Activated B cell treated with CpG ODN at 0.5 μM for 24 hours (primary cell): ENCODE measurements around the gene POC1B. TPM values are rescaled to one million over a fixed set of nuclear protein-coding genes. Genes with fewer than 3 reads are reported as not detected.

Experiments used
- ATAC-seq: fragments of 200-7000 bp; cut with Tn5 transposase; one replicate; pipeline ENCODE4 v1.10.0; 2021; ENCODE audit warnings: low read depth, mild to moderate bottlenecking, moderate library complexity
- CTCF ChIA-PET: fragments of 350-600 bp; sonication (Branson Sonifier 250); formaldehyde crosslinking; loops from one replicate; lab custom pipeline; 2021; ENCODE audit warnings: antibody characterized with exemption; lab: Charles Lee
- POLR2A ChIA-PET: fragments of 350-600 bp; sonication (Branson Sonifier 250); formaldehyde crosslinking; loops from one replicate; lab custom pipeline; 2021; ENCODE audit warnings: antibody characterized with exemption; lab: Charles Lee
- DNase-seq: peaks from one replicate; pipeline ENCODE4 v3.0.0; 2022
- H3K27ac Mint-ChIP-seq: one replicate; pipeline ENCODE4 v1.8.0; 2020; ENCODE audit warnings: mixed read lengths
- H3K27me3 Mint-ChIP-seq: one replicate; pipeline ENCODE4 v1.8.0; 2021; ENCODE audit warnings: mixed read lengths
- H3K36me3 Mint-ChIP-seq: one replicate; pipeline ENCODE4 v1.8.0; 2021; ENCODE audit warnings: low read depth, mixed read lengths
- H3K4me1 Mint-ChIP-seq: one replicate; pipeline ENCODE4 v1.8.0; 2021; ENCODE audit warnings: mixed read lengths
- H3K4me3 Mint-ChIP-seq: one replicate; pipeline ENCODE4 v1.8.0; 2020; ENCODE audit warnings: mild to moderate bottlenecking, mixed read lengths
- H3K9me3 Mint-ChIP-seq: one replicate; pipeline ENCODE4 v1.8.0; 2020; ENCODE audit warnings: mixed read lengths
- intact Hi-C: fragments of 100-400 bp; cut with micrococcal nuclease; formaldehyde crosslinking; loops from one replicate; pipeline ENCODE4 v1.15.1; 2024
- total RNA-seq: library from RNA; stranded (reverse); gene quantifications from 2 replicates; pipeline ENCODE4 v1.2.3, GENCODE V29; 2022
- TF ChIP-seq, protein P1 (sequence below): fragments of 200-600 bp; IDR thresholded peaks from one replicate; pipeline ENCODE4 v1.8.0; 2022; ENCODE audit warnings: antibody characterized with exemption, mild to moderate bottlenecking

The POC1B gene
- total RNA-seq, 1 donor from 2014 or later: 27.3 TPM

DNA sequence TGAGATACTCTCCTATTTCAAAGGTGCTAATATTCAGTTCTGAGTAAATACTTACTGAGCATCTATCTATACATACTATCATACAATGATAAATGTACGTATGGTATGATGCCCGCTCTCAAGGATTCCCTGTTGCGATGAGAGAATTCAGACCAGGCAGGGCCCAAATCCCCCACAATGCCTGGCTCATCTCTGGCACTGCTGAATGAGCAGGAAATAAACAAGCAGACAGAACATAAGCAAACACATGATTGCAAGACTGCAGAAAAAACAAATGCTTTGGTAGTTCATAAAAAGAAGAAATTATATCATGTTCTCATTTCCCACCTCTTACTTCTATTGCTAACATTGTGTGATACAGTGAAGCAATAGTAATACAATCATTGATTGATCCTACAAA, 96.3 kb downstream of the POC1B start:
- ATAC-seq: no peak
- ChIA-PET POLR2A (no interaction called here), CTCF (no interaction called here)
- TF ChIP-seq, protein P1, sequence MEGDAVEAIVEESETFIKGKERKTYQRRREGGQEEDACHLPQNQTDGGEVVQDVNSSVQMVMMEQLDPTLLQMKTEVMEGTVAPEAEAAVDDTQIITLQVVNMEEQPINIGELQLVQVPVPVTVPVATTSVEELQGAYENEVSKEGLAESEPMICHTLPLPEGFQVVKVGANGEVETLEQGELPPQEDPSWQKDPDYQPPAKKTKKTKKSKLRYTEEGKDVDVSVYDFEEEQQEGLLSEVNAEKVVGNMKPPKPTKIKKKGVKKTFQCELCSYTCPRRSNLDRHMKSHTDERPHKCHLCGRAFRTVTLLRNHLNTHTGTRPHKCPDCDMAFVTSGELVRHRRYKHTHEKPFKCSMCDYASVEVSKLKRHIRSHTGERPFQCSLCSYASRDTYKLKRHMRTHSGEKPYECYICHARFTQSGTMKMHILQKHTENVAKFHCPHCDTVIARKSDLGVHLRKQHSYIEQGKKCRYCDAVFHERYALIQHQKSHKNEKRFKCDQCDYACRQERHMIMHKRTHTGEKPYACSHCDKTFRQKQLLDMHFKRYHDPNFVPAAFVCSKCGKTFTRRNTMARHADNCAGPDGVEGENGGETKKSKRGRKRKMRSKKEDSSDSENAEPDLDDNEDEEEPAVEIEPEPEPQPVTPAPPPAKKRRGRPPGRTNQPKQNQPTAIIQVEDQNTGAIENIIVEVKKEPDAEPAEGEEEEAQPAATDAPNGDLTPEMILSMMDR: no peak
- peaks cover 12% of the 10 kb centered on the region for H3K4me1 Mint-ChIP-seq
- H3K27ac Mint-ChIP-seq: no peak overlapping the region
- H3K9me3 Mint-ChIP-seq: no peaks in the 10 kb centered on the region
- intact Hi-C loops: no loop called here
- H3K4me3 Mint-ChIP-seq: no peak overlapping the region
- H3K36me3 Mint-ChIP-seq: peaks cover 34% of the 10 kb centered on the region
- no peak for DNase-seq
- H3K27me3 Mint-ChIP-seq: no peaks in the 10 kb centered on the region

DNA sequence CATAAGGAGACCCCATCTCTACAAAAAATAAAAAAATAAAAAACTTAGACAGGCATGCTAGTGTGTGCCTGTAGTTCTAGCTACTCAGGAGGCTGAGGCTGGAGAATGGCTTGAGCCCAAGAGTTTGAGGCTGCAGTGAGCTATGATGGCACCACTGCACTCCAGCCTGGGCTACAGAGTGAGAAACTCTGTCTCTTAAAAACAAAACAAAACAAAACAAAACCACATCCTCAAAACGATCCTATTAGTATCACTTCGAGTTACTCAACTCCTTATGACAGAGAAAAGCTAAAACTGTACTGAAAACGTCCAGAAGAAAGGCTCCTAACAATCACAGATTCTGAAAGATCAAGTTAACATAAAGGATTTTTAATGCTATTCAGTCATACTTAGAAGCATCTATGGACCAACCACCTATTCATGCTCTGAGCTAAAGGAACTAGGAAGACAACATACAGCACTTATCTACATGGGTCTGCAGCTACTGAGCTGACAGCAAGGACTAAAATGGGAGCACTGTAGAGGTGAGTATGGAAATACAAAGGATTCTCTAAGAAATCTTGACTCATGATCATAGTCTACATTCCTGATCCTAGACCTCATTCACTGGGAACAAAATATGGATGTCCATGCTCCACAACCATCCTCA, 98.2 kb downstream of the POC1B start:
- no peak overlapping the region for H3K4me3 Mint-ChIP-seq
- intact Hi-C loops: no loop called here
- H3K27ac Mint-ChIP-seq: no peak overlapping the region
- ChIA-PET CTCF (interaction anchor here (0.9 kb wide), 1 partner anchor 34 kb away, joined by 4 read pairs; no protein-coding TSS in a partner anchor), POLR2A (no interaction called here)
- no peaks in the 10 kb centered on the region for H3K9me3 Mint-ChIP-seq
- DNase-seq (no peak), ATAC-seq (no peak)
- H3K27me3 Mint-ChIP-seq: no peaks in the 10 kb centered on the region
- peaks cover 31% of the 10 kb centered on the region for H3K36me3 Mint-ChIP-seq
- TF ChIP-seq, protein P1: no peak
- H3K4me1 Mint-ChIP-seq: peaks cover 12% of the 10 kb centered on the region

DNA sequence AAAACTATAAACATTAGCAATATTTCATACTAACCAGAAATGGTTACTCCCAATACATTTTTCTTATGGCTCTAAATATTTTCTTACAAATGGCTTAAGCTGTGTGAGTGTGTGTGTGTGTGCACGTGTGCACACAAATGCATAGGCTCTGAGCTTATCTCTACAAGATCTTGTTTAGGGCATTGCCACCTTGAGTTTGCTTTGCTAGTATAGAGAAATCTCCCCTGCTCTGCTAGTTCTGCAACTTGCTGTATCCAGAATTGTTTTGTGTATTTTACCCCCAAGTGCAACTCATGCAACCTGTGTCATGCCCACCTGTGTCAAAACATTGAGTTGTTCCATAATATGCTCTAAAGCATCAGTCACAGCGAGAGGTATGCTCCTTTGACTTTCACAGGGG, 101.0 kb downstream of the POC1B start:
- ATAC-seq: no peak
- TF ChIP-seq, protein P1: no peak
- ChIA-PET POLR2A (no interaction called here), CTCF (no interaction called here)
- H3K27me3 Mint-ChIP-seq: no peaks in the 10 kb centered on the region
- H3K9me3 Mint-ChIP-seq: no peaks in the 10 kb centered on the region
- H3K4me1 Mint-ChIP-seq: peaks cover 12% of the 10 kb centered on the region
- no peak overlapping the region for H3K4me3 Mint-ChIP-seq
- H3K27ac Mint-ChIP-seq: no peak overlapping the region
- DNase-seq: no peak
- intact Hi-C loops: no loop called here
- peaks cover 36% of the 10 kb centered on the region for H3K36me3 Mint-ChIP-seq

GRCh38 chr12:89424389-89424788, 101.5 kb downstream of the POC1B start:
- Mint-ChIP-seq H3K27me3 (no peaks in the 10 kb centered on the region), H3K4me3 (no peak overlapping the region), H3K27ac (no peak overlapping the region), H3K4me1 (peaks cover 12% of the 10 kb centered on the region), H3K36me3 (peaks cover 38% of the 10 kb centered on the region), H3K9me3 (no peaks in the 10 kb centered on the region)
- intact Hi-C loops: no loop called here
- CTCF ChIA-PET: no interaction called here
- POLR2A ChIA-PET: no interaction called here
- DNase-seq (no peak), ATAC-seq (no peak)
- TF ChIP-seq, protein P1: no peak

GRCh38 chr12:89421092-89421835, 104.6 kb downstream of the POC1B start:
- CTCF ChIA-PET: no interaction called here
- no peaks in the 10 kb centered on the region for H3K4me1 Mint-ChIP-seq
- POLR2A ChIA-PET: no interaction called here
- no peak for DNase-seq
- ATAC-seq: no peak
- intact Hi-C loops: no loop called here
- TF ChIP-seq, protein P1: no peak
- no peak overlapping the region for H3K27ac Mint-ChIP-seq
- H3K4me3 Mint-ChIP-seq: no peak overlapping the region
- no peaks in the 10 kb centered on the region for H3K9me3 Mint-ChIP-seq
- peaks cover 41% of the 10 kb centered on the region for H3K36me3 Mint-ChIP-seq
- no peaks in the 10 kb centered on the region for H3K27me3 Mint-ChIP-seq
